GM19438 (cell line): ENCODE data around the gene CDK8.

ENCODE experiments used
- ATAC-seq: cut with Tn5 transposase; IDR thresholded peaks from one replicate; pipeline ENCODE4 v1.9.1; 2021; ENCODE audit warnings: low read depth; ENCODE audit not compliant: unreplicated experiment

Gene CDK8

DNA sequence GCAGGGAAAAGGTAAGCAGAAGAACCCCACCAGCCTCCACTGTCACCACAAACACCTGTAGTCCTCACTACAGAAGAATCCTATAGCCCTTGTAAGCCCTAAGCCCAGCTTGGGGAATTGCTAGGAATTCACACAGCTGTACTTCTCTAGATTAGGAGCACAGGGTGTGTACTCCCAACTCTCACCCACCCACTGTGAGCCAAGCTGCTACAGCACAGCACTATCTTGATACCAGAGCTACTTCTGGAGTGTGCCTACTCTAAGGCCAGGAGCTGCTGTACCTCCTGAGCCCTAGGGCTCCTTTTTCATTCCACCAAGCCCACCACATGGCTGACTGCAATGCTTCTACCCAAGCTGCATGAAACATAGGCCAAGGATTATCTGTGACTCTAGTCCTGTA is 181.2 kb downstream of the CDK8 start:
- ATAC-seq, result no peak

DNA sequence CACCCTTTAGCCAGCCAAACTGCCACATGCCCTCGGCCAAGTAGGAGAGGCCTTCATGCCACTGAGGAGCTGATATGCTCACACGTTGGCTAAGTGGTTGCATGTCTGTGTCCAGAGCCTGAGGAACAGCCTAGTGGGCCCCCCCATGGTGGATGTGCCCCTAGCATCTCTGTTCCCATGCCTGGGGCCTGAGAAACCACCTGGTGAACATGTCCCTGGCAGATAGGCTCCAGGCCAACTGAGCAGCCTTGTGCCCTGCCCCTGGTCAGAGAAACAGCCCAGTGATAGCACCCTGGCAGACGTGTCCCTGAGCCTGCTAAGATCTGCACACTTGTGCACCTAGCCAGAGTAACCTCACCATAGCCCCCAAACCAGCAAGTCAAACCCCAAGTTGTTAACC is 181.7 kb downstream of the CDK8 start:
- no peak for ATAC-seq

DNA sequence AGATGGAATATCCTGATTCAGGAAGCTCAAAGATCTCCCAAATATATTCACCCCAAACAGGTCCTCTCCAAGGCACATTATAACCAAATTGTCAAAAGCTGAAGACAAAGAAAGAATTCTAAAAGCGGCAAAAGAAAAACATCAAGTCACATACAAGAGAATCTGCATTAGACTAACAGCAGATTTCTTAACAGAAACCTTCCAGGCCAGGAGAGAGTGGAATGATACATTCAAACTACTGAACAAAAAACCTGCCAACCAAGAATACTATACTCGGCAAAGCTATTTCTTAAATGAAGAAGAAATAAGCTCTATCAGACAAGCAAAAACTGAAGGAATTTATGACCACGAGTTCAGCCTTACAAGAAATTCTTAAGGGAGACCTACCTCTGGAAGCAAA is 183.0 kb downstream of the CDK8 start:
- ATAC-seq, result no peak

DNA sequence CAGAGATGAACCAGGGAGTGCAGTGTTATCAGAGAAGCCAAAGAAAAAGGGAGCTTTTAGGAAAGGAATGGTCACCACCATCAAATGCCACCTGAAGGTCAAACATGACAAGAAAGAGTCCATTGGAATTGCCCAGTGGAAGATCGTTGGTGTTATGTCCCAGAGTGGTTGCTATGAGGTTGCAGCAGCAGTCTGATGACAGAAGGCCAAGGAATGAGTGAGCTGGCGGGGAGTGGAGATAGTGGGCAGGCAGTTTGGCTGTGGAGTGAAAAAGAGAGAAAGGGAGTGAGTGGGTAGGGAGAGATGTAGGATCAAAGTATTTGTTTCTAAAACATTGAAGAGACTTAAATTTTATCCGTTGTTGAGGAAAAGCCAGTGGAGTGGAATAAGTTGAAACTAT is 186.2 kb downstream of the CDK8 start:
- no peak for ATAC-seq

DNA sequence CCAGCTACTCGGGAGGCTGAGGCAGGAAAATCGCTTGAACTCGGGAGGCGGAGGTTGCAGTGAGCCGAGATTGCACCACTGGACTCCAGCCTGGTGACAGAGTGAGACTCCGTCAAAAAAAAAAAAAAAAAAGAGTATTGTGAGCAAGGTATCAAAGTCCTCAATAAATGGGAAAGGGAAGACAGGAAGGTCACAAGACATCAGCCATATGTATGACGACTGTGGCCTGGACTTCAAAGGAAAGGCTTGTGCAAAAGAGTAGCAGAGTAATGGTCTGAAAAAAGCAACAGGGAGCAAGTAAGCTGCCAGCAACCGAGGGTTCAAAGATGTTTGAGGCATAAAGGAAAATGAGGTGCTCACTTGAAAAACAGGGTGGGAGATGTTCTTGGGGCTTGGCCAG is 187.5 kb downstream of the CDK8 start:
- no peak for ATAC-seq

DNA sequence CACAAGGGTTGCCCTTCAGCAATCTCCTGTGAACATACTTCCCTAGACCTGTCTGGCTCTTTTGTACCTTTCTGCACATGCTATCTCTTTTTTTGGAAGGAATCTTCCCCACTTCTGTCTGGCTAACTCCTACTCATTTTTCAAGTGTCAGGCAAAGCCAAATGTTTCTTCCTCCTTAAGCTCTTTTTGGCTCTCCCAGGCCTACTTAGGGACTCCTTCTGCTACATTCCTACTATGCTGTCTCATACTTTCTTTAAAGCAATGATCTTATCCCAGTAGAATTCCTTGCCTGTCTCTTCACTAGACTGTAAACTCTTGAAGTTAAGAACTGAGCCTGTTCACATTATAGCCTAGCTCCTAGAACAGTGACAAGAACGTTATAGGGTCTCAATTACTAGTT is 188.6 kb downstream of the CDK8 start:
- no peak for ATAC-seq

DNA sequence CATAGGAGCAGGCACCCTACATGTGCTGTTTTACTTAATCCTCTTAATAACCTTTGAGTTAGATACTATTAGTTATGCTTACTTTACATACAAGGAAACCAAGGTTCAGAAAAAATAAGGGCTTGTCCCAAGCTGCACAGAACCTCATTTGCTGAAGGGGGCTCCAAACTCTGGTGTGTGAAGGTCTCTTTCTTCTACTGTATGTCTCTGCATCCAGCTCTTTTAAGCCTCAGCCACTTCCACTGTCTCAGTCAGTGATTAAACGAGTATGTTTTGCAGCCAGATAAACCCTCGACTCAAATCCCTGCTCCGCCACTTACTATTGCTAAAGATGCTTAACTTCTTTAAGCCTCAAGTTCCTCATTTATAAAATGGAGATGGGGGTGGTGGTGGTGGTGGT is 191.2 kb downstream of the CDK8 start:
- no peak for ATAC-seq

DNA sequence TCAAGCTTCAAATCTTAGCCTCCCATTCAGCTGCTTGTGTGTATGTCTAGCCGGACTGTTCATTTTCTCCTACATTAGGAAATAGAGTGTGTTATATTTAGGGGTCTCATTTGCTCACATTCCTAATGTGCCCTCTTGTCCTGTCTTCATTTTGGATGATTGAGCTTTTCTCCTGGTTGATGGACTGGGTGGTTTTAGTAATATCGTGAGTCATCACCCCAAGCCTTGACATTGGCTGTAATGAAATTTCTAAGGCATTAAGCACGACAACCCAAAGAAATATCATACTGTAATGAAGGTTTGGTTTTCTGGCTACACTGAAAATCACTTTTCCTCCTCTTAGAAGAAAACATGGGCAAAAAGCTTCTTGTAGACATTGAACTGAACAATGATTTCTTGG is 192.8 kb downstream of the CDK8 start:
- ATAC-seq, result no peak

DNA sequence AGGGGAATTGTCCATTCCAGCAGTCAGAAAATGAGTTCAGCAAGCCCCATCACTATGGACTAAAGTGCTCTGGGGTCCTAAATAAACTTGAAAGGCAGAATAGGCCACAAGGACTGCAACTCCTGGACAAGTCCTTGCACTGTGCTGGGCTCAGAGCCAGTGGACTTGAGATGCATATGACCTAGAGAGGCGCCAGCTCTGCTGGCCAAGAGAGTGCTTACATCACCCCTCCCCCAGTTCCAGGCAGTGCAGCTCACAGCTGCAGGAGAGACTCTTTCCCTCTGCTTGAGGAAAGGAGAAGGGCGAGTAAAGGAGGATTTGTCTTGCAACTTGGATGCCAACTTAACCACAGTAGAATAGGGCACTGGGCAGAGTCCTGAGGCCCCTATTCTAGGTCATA is 194.1 kb downstream of the CDK8 start:
- ATAC-seq, result no peak

DNA sequence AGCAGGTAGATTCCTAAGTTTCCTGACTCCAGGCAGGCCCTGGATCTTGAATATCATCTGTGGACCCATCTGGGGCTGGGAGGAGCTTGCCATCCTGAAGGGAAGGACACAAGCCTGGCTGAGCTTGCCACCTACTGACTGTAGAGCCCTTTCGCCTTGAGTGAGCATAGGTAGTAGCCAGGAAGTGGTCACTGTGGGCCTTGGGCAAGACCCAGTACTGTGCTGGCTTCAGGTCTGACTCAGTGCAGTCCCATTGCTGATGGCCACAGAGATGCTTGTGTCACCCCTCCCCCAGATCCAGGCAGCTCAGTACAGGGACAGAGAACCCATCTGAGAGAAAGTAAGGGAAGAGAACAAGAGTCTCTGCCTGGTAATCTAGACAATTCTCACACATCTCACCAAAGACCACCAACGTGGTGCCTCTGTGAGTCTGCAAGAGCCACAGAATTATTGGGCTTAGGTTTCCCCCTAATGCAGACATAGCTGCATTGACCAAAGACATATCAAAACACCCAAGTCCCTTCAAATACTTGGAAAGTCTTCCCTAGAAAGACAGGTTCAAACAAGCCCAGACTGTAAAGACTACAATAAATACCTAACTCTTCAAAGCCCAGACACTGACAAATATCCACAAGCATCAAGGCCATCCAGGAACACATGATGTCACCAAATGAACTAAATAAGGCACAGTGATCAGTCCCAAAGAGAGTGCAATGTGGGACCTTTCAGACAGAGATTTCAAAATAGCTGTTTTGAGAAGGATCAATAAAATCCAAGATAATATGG is 195.3 kb downstream of the CDK8 start:
- ATAC-seq, result no peak
